Limb (tissue), 2 donors: ENCODE results near the gene HMBS.
"Not testable (repeated sequence)": the region's sequence is repeated elsewhere in the genome, so short reads cannot be mapped to it uniquely, and the experiment has no call there.

Experiments
- DNase-seq, 2 donors: peaks; one replicate each; pipeline ENCODE4 v3.0.0-alpha.2; 2016; ENCODE audit errors: extremely low spot score in 2 of 2

HMBS gene

GRCh38 chr11:119100994-119101758 is 16.5 kb downstream of the HMBS start:
- peak in 1 of 2 donors; percentile 51 for DNase-seq

- DNase-seq: peak; percentile 91 to 97
Observed at GRCh38 chr11:119101759-119102423, 17.2 kb downstream of the HMBS start, which contains the start of gene DPAGT1. Gene DPAGT1, minus strand, starts transcription at chr11:119101853. Its CDS starts 198 bp downstream, at chr11:119101655.

GRCh38 chr11:119103161-119103664 is 18.5 kb downstream of the HMBS start:
- not testable (repeated sequence) for DNase-seq

- no peak for DNase-seq
Observed at GRCh38 chr11:119103793-119104192, 19.1 kb downstream of the HMBS start.

- DNase-seq: peak; percentile 87 to 91
Observed at GRCh38 chr11:119106564-119107537, 22.2 kb downstream of the HMBS start, which contains the start of gene C2CD2L. Gene C2CD2L, plus strand, starts transcription at chr11:119107344. Its CDS starts 398 bp downstream, at chr11:119107742.

GRCh38 chr11:119107538-119108145 is 23.0 kb downstream of the HMBS start:
- DNase-seq: no peak

- no peak for DNase-seq
Observed at GRCh38 chr11:119108146-119108856, 23.6 kb downstream of the HMBS start.

- no peak for DNase-seq
Observed at GRCh38 chr11:119108857-119109221, 24.2 kb downstream of the HMBS start.

GRCh38 chr11:119109843-119110242 is 25.2 kb downstream of the HMBS start:
- no peak for DNase-seq

GRCh38 chr11:119110439-119110838 is 25.8 kb downstream of the HMBS start:
- DNase-seq: no peak

- DNase-seq: no peak
Observed at GRCh38 chr11:119111361-119111925, 26.8 kb downstream of the HMBS start.

GRCh38 chr11:119112314-119113020 is 27.8 kb downstream of the HMBS start:
- no peak for DNase-seq

- DNase-seq: no peak
Observed at GRCh38 chr11:119113716-119114115, 29.0 kb downstream of the HMBS start.

- DNase-seq: no peak
Observed at GRCh38 chr11:119114351-119114750, 29.7 kb downstream of the HMBS start.

- DNase-seq: no peak
Observed at GRCh38 chr11:119115484-119116234, 31.0 kb downstream of the HMBS start.

- DNase-seq: no peak
Observed at GRCh38 chr11:119116235-119116594, 31.5 kb downstream of the HMBS start.

GRCh38 chr11:119116601-119117000 is 31.9 kb downstream of the HMBS start:
- no peak for DNase-seq

GRCh38 chr11:119117004-119117706 is 32.5 kb downstream of the HMBS start:
- DNase-seq: no peak
